Medulla oblongata (tissue), 1 donor: ENCODE results near the gene LBHD2.
A peak's percentile ranks its signal among the peaks of the same experiment; 100 is the strongest.
"Not testable (repeated sequence)": the region's sequence is repeated elsewhere in the genome, so short reads cannot be mapped to it uniquely, and the experiment has no call there.

Source experiments
- DNase-seq: peaks from one replicate; pipeline ENCODE4 v3.0.0-alpha.2; 2015; ENCODE audit errors: extremely low spot score

The LBHD2 gene

DNA sequence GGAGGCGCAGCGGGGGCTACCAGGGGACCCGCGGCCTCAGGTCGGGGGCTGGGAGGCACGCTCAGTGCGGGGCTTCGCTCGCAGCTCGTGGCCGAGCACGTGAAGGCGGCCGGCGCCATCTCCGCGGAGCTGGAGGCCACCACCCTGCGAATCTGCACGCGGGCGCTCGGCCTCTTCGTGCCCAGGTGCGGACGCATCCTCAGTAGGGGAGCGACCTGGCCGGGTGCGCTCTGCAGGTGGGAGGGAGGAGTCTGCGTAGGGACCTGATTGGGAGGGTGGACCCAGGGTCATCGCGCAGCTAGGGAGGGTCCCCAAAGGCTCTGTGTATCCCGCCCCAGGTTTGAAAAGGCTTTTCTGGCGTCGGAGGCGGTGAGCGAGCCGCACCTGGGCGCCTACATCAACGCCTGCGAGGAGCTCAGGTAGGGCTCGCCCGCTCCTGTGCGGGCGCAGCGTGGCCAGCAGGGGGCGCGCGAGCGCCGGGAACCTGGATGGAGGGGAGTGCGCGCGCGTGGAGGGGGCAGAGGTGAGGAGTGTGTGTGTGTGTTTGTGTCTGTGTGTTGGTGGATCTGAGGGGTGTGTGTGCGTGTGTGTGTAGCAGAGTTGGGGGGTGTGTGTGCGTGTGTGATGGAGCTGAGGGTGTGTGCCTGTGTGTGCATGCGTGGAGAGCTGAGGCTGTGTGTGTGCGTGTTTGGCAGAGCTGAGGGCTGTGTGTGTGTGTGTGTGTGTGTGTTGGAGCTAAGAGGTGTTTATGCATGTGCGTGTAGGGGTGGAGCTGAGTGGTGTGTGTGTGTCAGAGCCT is 20.8 kb downstream of the LBHD2 start:
- peak; percentile 55 for DNase-seq

DNA sequence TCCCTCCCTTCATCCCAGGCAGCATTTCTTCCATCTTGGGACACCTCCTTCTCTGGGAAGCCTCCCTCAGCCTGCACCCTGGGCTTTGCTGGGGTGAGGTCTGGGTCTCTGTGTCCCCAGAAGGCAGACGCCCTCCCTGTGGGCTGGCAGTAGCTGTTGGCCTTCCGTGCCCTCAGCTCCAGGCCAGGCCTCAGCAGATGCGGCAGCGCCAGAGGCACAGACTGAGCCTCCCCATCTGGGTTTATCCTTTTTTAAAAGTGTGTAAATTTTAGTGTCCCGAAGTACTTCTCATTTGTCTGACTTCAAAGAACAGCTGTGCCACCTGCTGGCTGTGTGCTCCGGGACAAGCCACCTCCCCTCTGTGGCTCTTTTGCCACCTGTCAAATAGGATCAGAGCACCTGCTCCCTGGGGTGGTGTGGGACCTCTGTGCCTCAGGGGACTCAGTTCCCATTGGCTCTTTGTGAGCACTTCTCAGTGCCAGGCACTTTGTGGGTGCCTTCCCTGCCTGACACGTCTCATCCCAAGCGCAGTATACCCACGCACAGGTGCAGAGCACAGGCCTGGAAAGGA is 21.7 kb downstream of the LBHD2 start:
- DNase-seq = no peak

DNA sequence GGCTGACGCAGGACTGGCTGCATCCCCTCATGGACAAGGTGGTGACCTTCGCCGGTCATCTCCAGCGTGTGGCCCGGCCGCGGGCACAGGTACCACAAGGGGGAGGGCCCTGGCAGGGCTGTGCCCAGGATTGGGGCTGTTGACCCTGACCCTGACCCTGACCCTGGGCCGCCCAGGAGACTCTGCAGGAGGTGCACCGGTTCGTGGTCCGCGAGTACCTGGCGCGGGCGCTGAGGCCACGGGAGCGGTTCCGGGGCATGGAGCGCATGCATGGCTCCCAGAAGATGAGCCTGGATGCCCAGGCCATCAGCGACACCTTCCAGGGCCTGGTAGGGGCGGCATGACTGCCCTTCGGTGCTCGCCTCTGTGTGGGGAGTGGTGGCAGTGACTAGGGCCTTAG is 23.4 kb downstream of the LBHD2 start:
- no peak for DNase-seq

DNA sequence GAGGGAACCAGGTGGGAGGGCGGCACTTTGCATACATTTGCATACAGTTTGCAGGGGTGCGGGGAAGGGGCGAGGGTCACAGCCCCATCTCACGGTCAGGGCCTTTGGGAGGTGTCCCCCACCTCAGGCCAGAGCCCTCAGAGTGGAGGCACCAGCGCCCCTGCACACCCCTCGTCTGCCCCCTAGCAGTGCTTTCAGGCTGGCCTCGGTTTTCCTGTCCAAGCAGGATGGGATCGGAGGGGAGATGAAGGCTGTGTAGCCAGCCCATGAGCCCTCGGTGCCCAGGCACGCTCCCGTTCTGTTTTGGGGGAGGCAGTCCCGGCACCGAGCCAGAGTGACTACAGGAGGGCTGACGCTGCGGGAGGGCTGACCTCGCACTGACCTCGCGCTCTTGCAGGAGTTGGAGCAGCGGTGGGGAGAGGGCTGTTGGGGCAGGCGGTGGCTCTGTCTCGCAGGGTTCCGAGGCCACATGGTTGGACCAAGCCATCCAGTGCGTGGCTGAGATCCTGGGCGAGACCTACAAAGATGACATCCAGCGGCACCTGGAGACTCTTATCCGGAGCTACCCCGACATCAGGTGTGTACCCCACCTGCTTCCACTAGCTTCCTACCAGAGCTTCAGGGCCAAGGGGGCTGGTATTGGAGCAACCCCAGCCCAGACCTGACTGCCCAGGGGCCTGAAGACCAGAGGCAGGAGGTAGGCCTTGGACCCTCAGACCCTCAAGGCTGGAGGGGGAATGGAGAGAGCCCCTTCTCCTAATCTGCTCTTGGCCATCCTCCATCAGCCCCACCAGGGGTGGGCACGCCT is 24.1 kb downstream of the LBHD2 start:
- no peak for DNase-seq

DNA sequence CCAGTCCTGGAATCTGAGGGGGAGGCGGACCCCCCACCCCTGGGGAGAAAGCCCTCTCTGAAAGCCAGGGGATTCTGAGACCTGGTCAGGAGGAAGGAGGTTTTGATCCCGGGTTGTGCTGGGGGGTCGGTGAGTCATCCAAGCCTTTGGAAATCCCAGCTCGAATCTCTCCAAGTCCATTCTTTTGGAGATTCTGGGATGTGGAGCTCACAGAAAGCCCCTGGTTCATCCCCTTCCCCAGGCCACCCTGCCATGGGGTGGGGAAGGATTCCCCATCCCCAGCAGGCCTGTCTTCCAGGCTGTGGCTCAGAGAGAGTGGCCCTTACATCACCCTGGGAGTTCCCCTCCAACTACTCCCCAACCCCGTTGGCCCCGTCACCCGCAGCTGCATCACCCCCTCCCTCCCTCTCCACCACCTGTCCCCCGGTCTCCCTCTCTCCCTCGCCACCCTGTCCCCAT is 24.8 kb downstream of the LBHD2 start:
- no peak for DNase-seq

DNA sequence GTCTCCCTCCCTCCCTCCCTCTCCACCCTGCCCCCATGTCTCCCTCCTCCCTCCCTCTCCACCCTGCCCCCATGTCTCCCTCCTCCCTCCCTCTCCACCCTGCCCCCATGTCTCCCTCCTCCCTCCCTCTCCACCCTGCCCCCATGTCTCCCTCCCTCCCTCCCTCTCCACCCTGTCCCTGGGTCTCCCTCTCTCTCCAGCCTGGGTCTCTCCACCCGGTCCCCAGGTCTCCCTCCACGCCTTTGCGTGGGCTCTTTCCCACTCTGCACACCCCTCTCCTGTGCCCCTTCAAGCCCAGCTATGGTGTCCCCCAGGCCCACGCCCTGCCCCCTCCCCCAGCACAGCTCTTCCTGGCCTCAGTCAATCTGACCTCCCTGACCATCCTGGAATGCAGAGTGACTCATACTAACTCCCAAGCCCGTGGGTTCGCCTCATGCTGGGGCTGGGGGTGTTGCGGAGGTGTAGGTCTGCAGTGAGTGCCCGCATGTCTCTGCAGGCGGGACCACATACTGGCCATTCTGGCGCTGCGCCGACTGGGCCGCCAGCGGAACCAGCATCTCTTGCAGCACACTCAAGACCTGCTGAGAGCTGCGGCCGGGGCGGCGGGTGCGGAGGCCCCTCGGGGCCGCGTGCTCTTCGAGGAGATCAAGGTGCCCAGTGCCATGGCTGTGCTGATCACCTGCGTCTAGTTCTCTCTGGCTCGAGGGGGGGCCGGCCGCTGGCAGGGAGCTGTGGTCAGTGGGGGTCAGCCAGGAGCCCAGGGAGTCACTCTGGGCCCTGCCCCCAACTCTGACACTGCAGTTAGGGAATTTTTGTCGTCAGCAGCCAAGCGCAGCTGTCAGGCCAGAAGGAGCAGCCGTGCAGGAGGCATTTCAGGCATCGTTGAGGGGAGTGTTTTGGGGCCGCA is 25.8 kb downstream of the LBHD2 start:
- DNase-seq = no peak

DNA sequence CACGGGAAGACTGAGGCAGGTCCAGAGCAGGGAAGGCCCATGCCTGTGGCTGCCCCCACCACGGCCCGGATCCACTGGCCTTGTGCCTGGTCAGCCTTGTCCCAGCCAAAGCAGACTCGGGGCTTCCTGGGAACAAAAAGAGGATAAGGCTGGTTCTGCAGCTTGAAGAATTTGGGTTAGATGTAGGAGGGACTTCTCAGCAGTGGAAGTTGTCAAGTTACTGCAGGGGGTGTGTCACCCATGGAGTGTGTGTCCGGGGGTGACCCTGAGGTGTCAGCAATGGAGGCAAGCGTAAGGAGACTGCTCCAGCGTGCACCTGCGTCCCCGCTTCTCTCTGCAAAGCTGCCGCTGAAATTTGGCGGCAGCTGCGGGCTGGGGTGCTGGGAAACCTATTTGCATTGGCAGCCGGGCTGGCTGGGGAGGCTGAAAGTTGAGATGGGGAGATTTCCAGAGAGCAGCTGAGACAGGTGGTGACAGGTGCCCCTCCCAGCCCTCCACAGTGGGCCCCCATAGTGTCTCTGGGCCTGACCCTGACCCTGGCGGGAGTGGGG is 26.7 kb downstream of the LBHD2 start:
- peak; percentile 24 for DNase-seq

DNA sequence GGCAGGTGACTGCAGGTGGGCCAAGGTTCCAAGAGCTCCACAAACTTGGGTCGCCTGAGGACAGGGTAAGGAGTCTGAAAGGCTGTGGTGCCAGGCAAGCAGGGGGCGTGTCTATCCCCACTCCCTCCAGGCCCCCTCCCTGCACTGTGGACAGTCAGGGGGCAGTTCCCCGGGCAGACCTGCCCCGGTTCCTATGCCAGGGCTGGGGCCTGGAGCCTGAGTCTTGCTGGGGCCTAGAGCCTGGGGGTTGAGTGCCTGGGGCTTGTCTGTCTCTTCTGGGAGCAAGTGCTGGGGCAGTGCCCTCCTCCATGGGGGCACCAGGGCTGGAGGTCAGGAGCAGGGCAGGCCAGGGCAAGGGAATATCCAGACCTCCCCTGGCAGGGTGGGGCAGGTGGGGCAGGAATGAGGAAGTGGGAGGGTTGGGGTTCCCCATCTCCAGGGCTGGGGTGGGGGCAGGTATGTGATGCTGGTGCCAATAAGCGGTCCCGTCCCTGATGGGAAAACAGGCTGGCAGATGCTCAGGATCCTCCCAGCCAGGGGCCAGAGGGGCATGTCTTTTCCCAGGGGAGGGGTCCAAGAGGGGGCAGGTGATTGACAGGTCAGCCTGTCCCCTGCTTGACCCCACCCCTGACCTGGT is 27.3 kb downstream of the LBHD2 start:
- DNase-seq = no peak

DNA sequence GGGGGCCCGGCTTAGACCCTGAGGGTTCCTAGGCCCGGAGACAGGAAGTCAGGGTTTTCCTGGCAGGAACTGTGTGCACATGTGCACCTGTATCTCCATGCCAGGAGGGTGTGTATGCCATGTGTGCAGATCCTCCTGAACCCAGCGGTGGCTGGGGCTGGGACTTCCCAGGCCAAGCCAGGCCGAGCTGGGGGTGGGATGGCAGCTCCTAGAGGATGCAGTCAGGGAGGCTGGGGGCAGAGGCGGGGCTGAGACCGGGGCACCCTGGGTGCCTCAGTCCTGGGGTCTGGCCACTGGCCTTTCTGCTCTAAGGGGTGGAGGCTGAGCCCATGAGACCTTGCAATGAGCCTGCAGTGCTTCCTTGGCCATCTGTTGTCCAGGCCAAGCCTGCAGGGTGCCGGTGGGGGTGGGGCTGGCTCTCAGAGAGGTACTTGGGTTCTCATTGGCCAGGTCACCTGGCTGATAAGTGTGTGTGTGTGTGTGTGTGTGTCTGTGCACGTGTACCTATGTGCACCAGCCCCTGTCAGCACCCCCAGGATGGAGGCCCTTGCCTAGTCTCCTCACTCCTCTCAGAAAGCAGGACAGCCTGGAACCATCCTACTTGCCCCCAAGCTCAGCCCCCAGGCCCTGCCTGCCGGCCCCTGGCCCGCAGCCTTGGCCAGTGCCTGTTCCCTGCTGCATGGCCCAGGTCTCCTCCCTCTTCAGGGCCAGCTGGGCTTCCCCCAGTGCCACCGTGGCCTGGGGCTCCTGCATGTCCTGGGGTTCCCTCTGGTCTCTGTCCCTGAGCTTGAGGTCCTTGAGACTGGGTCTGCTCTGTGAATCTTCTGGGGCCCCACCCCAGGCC is 28.6 kb downstream of the LBHD2 start:
- DNase-seq = no peak

DNA sequence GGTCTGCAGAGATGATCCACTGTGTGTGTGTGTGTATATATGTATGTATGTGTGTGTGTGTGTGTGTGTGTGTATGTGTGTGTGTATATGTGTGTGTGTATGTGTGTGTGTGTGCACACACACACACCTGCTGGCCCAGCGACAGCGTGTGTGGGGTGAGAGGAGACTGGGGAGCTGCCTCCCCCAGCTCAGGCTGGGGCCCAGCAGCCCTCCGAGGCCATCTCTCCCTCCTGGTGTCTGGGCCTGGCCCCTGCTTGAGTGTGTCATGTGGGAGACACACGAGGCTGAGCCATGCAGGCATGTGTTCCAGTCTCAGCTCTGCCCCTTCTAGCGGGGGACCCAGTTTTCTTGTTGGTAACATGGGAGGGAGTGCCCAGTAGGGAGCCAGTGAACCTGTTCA is 29.3 kb downstream of the LBHD2 start:
- DNase-seq = no peak

DNA sequence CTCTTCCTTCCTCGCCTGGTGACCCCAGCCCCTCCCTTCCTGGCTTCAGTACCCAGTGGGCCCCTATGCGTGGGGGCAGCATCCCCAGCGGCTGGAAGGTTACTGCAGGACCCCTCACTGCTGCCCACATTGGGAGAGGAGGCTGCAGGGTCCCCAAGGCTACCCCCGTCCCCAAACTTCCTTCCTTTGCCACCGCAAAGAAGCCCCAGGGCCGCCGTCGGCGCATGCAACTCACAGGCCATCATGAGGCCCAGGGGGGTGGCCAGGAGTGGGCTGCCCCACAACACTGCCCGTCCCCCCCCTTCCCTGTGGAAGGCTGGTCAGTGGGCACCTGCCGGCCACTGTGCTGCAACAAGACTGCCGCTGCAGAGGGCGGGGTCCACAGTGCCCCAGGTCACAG is 29.8 kb downstream of the LBHD2 start:
- no peak for DNase-seq

DNA sequence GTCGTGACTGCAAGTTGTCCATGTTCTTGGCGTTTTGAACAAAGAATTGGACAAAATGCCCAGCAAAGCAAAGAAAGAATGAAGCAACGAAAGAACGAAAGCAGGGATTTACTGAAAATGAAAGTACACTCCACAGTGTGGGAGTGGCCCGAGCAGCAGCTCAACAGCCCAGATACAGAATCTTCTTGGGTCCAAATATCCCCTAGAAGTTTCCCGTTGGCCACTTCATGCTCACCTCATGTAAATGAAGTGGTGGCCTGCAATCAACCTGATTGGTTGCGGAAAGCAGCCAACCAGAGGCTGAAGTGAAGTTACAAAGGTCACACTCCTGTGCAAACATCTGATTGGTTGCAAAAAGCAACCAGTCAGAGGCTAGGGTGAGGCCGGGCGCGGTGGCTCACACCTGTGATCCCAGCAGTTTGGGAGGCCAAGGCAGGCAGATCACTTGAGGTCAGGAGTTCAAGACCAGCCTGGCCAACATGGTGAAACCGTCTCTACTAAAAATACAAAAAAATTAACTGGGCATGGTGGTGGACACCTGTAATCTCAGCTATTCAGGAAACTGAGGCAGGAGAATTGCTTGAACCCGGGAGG is 31.2 kb downstream of the LBHD2 start:
- not testable (repeated sequence) for DNase-seq

DNA sequence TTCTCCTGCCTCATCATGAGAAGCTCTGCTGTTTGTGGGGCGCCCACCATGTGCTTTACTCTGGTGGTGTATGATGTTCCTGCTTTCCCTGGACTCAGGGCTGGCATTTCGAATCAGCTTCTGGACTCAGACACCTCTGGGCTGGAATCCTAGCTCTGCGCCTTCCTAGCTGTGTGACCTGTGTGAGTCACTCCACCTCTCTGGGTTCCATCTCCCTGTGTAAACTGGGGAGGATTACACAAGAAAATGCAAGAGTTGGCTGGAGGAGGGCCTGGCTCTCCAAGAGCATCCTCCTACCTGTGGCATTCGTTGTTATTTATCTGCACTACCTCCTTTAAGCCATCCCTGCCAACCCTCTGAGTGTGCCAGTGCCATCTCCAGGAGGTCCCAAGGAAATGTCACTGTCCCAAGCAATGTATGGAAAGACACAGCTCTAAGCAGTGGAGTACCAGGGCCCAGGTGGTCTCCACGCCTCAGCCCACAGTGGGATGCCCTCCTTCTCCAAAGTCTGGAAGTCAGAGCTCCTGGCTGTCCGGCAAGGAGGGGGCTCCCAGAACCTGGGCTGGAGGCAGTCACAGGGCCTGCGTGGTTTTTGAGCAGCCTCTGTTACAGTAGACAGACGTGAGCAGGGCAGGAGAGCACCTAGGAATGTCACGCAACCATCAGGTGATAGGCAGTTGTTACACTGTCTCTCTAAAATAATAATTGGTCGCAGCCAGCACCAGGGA is 32.0 kb downstream of the LBHD2 start:
- no peak for DNase-seq

DNA sequence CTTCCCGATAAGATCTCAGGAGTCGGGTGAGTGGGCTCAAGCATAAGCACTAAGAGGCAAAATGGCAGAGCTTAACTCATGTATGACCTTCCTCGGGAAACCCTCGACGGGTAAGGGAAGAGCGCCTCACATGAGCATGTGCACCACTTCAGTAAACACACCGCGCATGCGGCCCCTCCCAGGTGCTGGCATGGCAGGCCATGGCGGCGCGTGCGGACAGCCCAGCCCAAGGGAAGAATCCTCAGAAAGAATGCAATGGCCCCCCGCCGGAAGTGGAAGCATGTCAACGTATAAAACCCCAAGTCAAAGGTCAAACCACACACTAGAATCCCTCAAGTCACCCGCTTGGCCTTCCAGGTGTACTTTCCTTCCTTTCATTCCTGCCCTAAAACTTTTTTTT is 32.6 kb downstream of the LBHD2 start:
- DNase-seq = no peak

DNA sequence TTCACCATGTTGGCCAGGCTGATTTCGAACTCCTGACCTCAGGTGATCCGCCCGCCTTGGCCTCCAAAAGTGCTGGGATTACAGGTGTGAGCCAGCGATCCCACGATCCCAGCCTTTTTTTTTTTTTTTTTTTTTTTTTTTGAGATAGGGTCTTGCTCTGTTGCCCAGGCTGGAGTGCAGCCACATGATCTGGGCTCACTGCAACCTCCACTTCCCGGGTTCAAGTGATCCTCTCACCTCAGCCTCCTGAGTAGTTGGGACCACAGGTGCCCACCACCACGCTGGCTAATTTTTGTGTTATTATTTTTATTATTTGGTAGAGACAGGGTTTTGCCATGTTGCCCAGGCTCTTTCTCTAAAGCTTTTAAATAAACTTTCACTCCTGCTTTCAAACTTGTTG is 33.5 kb downstream of the LBHD2 start:
- not testable (repeated sequence) for DNase-seq

DNA sequence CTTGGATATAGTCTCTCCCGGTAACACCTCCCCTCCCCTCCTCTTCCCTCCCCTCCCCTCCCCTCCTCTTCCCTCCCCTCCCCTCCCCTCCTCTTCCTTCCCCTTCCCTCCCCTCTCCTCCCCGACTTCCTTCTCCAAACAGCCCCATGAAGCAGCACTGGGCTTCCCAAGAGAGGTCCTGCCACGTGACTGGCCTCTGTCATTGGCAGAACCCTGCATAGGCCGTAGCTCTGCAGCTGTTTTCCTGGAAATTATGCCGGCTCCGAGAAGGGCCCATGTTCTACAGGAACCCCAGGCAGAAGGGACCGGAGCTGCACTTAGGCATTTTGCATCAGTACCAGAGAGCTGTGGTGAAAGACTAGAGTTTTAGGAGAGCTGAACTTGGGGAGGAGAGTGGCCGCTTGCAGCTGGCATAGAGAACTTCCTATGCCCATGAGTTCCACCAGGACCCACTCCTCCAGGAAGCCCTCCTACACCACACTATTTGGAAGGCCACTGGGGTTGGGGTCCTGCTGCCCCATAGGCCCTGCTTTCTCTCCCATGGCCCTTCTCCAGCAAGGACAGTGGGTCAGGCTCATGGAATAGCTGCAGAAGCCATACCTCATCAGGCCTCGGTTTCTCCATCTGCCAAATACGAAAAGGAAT is 34.1 kb downstream of the LBHD2 start:
- DNase-seq = peak; percentile 69

DNA sequence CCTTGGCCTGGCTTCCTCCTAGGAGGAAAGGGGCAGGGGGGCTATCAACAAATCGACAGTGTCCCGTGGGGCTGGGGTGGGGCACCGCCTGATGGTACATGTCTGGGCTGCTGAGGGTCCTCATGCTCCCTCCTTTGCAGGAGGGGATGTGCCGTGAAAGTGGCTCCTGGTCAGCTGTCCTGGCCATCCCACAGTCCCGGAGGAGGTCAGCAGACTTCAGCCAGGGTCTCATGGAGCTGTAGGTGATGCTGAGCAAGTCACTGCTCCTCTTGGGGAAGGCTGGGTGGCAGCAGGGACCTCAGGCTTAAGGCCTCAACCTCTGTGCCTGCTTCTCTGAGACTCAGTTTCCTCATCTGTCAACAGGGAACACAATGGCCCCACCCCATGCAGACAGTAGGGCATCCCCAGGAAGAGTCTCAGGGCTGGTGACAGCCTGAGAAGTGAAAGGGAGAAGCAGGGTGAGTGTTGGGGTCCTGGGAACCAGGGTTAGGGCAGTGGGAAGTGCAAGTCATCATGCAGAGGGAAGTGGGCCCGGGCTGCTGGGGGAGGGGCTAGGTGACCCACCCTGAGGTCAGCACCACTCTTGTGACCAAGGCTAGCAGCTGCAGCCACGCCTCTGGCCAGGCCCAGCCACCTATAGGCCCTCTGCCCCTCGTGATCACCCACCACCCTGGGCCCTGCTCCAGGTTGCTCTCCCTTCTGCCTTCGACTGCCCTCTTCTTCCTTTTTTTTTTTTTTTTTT is 34.8 kb downstream of the LBHD2 start:
- peak; percentile 77 for DNase-seq

DNA sequence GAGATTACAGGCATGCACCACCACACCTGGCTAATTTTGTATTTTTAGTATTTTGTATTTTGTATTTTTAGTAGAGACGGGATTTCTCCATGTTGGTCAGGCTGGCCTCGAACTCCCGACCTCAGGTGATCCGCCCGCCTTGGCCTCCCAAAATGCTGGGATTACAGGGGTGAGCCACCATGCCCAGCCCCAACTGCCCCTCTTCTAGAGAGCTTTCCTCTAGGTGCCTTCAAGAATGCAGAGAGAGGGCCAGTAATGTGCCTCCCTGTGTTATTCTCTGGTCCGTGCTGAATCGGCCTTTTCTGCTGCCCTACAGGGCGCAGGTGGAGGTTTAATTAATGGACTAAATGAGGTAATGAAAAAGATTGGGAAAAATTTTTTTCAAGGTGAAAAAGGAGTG is 35.5 kb downstream of the LBHD2 start:
- not testable (repeated sequence) for DNase-seq
